ENCODE data around the gene ZIC5.

Gene ZIC5

GRCh38 chr13:99930925-99931324 lies 40.6 kb downstream of the ZIC5 start:
- no peak for DNase-seq

- DNase-seq: no peak
Observed at GRCh38 chr13:99929866-99930265, 41.7 kb downstream of the ZIC5 start.

- no peak for DNase-seq
Observed at GRCh38 chr13:99926014-99926731, 45.4 kb downstream of the ZIC5 start.

- no peak for DNase-seq
Observed at GRCh38 chr13:99923877-99924582, 47.5 kb downstream of the ZIC5 start.

- DNase-seq: no peak
Observed at GRCh38 chr13:99922631-99923404, 48.7 kb downstream of the ZIC5 start.

- no peak for DNase-seq
Observed at GRCh38 chr13:99919132-99919531, 52.4 kb downstream of the ZIC5 start.

GRCh38 chr13:99916366-99917103 lies 55.0 kb downstream of the ZIC5 start:
- peak in 1 of 2 experiments; percentile 8 for DNase-seq

- no peak for DNase-seq
Observed at GRCh38 chr13:99913167-99913566, 58.4 kb downstream of the ZIC5 start.
